Activated CD4-positive, alpha-beta T cell treated with anti-CD3 and anti-CD28 coated beads, Interleukin-2, Interleukin-6, amounts not matched to agents 100 ng/mL and 50 ng/mL, durations not matched to agents 16 hours and 8 hours (primary cell): Measurements from ENCODE around the gene EZR.
"Not testable (repeated sequence)": the region's sequence is repeated elsewhere in the genome, so short reads cannot be mapped to it uniquely, and the experiment has no call there.

Experiments used
- DNase-seq: peaks from one replicate; pipeline ENCODE4 v3.0.0-alpha.2; 2020

The EZR gene

GRCh38 chr6:158841358-158841757 is 22.2 kb upstream of the EZR start:
- DNase-seq: no peak

GRCh38 chr6:158840465-158840864 is 21.3 kb upstream of the EZR start:
- no peak for DNase-seq

- DNase-seq: no peak
Measured at GRCh38 chr6:158839796-158840195, 20.6 kb upstream of the EZR start.

GRCh38 chr6:158838790-158839189 is 19.6 kb upstream of the EZR start:
- DNase-seq: not testable (repeated sequence)

GRCh38 chr6:158837684-158838625 is 18.8 kb upstream of the EZR start:
- no peak for DNase-seq

GRCh38 chr6:158836625-158837311 is 17.6 kb upstream of the EZR start:
- no peak for DNase-seq

GRCh38 chr6:158835616-158836221 is 16.6 kb upstream of the EZR start:
- no peak for DNase-seq

GRCh38 chr6:158834675-158835385 is 15.7 kb upstream of the EZR start:
- no peak for DNase-seq

- DNase-seq: not testable (repeated sequence)
Measured at GRCh38 chr6:158832807-158833206, 13.6 kb upstream of the EZR start.

- DNase-seq: no peak
Measured at GRCh38 chr6:158832026-158832425, 12.9 kb upstream of the EZR start.

- DNase-seq: no peak
Measured at GRCh38 chr6:158831571-158831970, 12.4 kb upstream of the EZR start.

GRCh38 chr6:158830736-158831135 is 11.6 kb upstream of the EZR start:
- no peak for DNase-seq

- no peak for DNase-seq
Measured at GRCh38 chr6:158828807-158829206, 9.6 kb upstream of the EZR start.

- no peak for DNase-seq
Measured at GRCh38 chr6:158826819-158827501, 7.8 kb upstream of the EZR start.

GRCh38 chr6:158825951-158826306 is 6.8 kb upstream of the EZR start:
- no peak for DNase-seq

GRCh38 chr6:158825038-158825950 is 6.1 kb upstream of the EZR start:
- DNase-seq: no peak

- DNase-seq: not testable (repeated sequence)
Measured at GRCh38 chr6:158823616-158824015, 4.4 kb upstream of the EZR start.

- DNase-seq: no peak
Measured at GRCh38 chr6:158819977-158820622, 932 bp upstream of the EZR start.

GRCh38 chr6:158818581-158819212 is 471 bp downstream of the EZR start:
- peak; percentile 78 for DNase-seq
